Activated B cell treated with CpG ODN at 0.5 μM for 24 hours (primary cell): ENCODE measurements around the gene PAX5. TPM values are rescaled to one million over a fixed set of nuclear protein-coding genes. Genes with fewer than 3 reads are reported as not detected.

Experiments used
- ATAC-seq: fragments of 200-7000 bp; cut with Tn5 transposase; one replicate; pipeline ENCODE4 v1.10.0; 2021; ENCODE audit warnings: low read depth, mild to moderate bottlenecking, moderate library complexity
- CTCF ChIA-PET: fragments of 350-600 bp; sonication (Branson Sonifier 250); formaldehyde crosslinking; loops from one replicate; lab custom pipeline; 2021; ENCODE audit warnings: antibody characterized with exemption; lab: Charles Lee
- POLR2A ChIA-PET: fragments of 350-600 bp; sonication (Branson Sonifier 250); formaldehyde crosslinking; loops from one replicate; lab custom pipeline; 2021; ENCODE audit warnings: antibody characterized with exemption; lab: Charles Lee
- DNase-seq: peaks from one replicate; pipeline ENCODE4 v3.0.0; 2022
- H3K27ac Mint-ChIP-seq: one replicate; pipeline ENCODE4 v1.8.0; 2020; ENCODE audit warnings: mixed read lengths
- H3K27me3 Mint-ChIP-seq: one replicate; pipeline ENCODE4 v1.8.0; 2021; ENCODE audit warnings: mixed read lengths
- H3K36me3 Mint-ChIP-seq: one replicate; pipeline ENCODE4 v1.8.0; 2021; ENCODE audit warnings: low read depth, mixed read lengths
- H3K4me1 Mint-ChIP-seq: one replicate; pipeline ENCODE4 v1.8.0; 2021; ENCODE audit warnings: mixed read lengths
- H3K4me3 Mint-ChIP-seq: one replicate; pipeline ENCODE4 v1.8.0; 2020; ENCODE audit warnings: mild to moderate bottlenecking, mixed read lengths
- H3K9me3 Mint-ChIP-seq: one replicate; pipeline ENCODE4 v1.8.0; 2020; ENCODE audit warnings: mixed read lengths
- CTCF ChIP-seq: fragments of 200-600 bp; IDR thresholded peaks from one replicate; pipeline ENCODE4 v1.8.0; 2022; ENCODE audit warnings: antibody characterized with exemption, mild to moderate bottlenecking
- intact Hi-C: fragments of 100-400 bp; cut with micrococcal nuclease; formaldehyde crosslinking; loops from one replicate; pipeline ENCODE4 v1.15.1; 2024
- total RNA-seq: library from RNA; stranded (reverse); gene quantifications from 2 replicates; pipeline ENCODE4 v1.2.3, GENCODE V29; 2022

Gene PAX5
- total RNA-seq, 1 donor from 2014 or later = 619 TPM

- CTCF ChIA-PET = interaction anchor here (0.6 to 1.8 kb wide), 10 partner anchors 9 to 589 kb away, joined by 3 to 6 read pairs (median 4); no protein-coding TSS in a partner anchor
- POLR2A ChIA-PET = interaction anchor here (0.8 to 7.3 kb wide), 11 partner anchors 9 to 465 kb away, joined by 3 to 119 read pairs (median 4); partner anchors contain the start of genes PAX5 and ZBTB5
- no peak for TF ChIP-seq CTCF
- peaks cover 90% of the 10 kb centered on the region for H3K36me3 Mint-ChIP-seq
- ATAC-seq = peak; percentile 26
- DNase-seq = no peak
- peaks cover 93% of the 10 kb centered on the region for H3K4me1 Mint-ChIP-seq
- H3K27ac Mint-ChIP-seq = peak overlapping the region; percentile 84
- peak overlapping the region; percentile 84 for H3K4me3 Mint-ChIP-seq
- intact Hi-C loops = loop anchor here (10.0 kb wide), 1 partner anchor 365 kb away; no protein-coding TSS in a partner anchor
- no peaks in the 10 kb centered on the region for H3K27me3 Mint-ChIP-seq
- no peaks in the 10 kb centered on the region for H3K9me3 Mint-ChIP-seq
Measured at GRCh38 chr9:36999728-37000333, 34.2 kb downstream of the PAX5 start.

GRCh38 chr9:36997414-36997813 is 36.7 kb downstream of the PAX5 start:
- no peak for ATAC-seq
- POLR2A ChIA-PET = interaction anchor here (0.6 to 7.3 kb wide), 14 partner anchors 7 to 595 kb away, joined by 3 to 119 read pairs (median 10); partner anchors contain the start of genes PAX5, TOMM5 and ZCCHC7
- H3K4me3 Mint-ChIP-seq = peak overlapping the region; percentile 47
- DNase-seq = no peak
- no peak for TF ChIP-seq CTCF
- CTCF ChIA-PET = interaction anchor here (1.4 to 2.2 kb wide), 5 partner anchors 17 to 332 kb away, joined by 6 to 19 read pairs (median 11); no protein-coding TSS in a partner anchor
- no peaks in the 10 kb centered on the region for H3K27me3 Mint-ChIP-seq
- H3K36me3 Mint-ChIP-seq = peaks cover 86% of the 10 kb centered on the region
- no peaks in the 10 kb centered on the region for H3K9me3 Mint-ChIP-seq
- intact Hi-C loops = loop anchor here (10.0 kb wide), 1 partner anchor 363 kb away; no protein-coding TSS in a partner anchor
- H3K4me1 Mint-ChIP-seq = peaks cover 95% of the 10 kb centered on the region
- H3K27ac Mint-ChIP-seq = peak overlapping the region; percentile 97

GRCh38 chr9:36996706-36997086 is 37.4 kb downstream of the PAX5 start:
- Mint-ChIP-seq H3K36me3 (peaks cover 86% of the 10 kb centered on the region), H3K4me3 (peak overlapping the region; percentile 47), H3K27me3 (no peaks in the 10 kb centered on the region), H3K27ac (peak overlapping the region; percentile 97), H3K9me3 (peaks cover 2% of the 10 kb centered on the region), H3K4me1 (peaks cover 95% of the 10 kb centered on the region)
- no peak for TF ChIP-seq CTCF
- CTCF ChIA-PET = interaction anchor here (0.8 to 2.2 kb wide), 15 partner anchors 7 to 333 kb away, joined by 3 to 19 read pairs (median 5); no protein-coding TSS in a partner anchor
- POLR2A ChIA-PET = interaction anchor here (0.6 to 7.3 kb wide), 18 partner anchors 8 to 596 kb away, joined by 3 to 119 read pairs (median 8); partner anchors contain the start of genes PAX5, TOMM5 and ZCCHC7
- intact Hi-C loops = loop anchor here (1.0 to 10.0 kb wide), 2 partner anchors 313 to 362 kb away; no protein-coding TSS in a partner anchor
- no peak for ATAC-seq
- DNase-seq = no peak

- ChIA-PET POLR2A (interaction anchor here (0.6 to 7.3 kb wide), 21 partner anchors 8 to 597 kb away, joined by 3 to 119 read pairs (median 6); partner anchors contain the start of genes PAX5, TOMM5 and ZCCHC7), CTCF (interaction anchor here (0.6 to 2.2 kb wide), 23 partner anchors 8 to 419 kb away, joined by 3 to 19 read pairs (median 4); partner anchors contain the start of gene ZCCHC7)
- Mint-ChIP-seq H3K4me1 (peaks cover 96% of the 10 kb centered on the region), H3K4me3 (peak overlapping the region; percentile 47), H3K27ac (peak overlapping the region; percentile 97), H3K27me3 (no peaks in the 10 kb centered on the region), H3K9me3 (peaks cover 4% of the 10 kb centered on the region), H3K36me3 (peaks cover 87% of the 10 kb centered on the region)
- TF ChIP-seq CTCF = no peak
- DNase-seq = peak; percentile 56
- intact Hi-C loops = loop anchor here (1.0 to 10.0 kb wide), 3 partner anchors 15 to 361 kb away; no protein-coding TSS in a partner anchor
- ATAC-seq = peak; percentile 29
Measured at GRCh38 chr9:36995927-36996705, 38.0 kb downstream of the PAX5 start.
